GM13977 (cell line): ENCODE data around the gene GPC5.
"Not testable (repeated sequence)": the region's sequence is repeated elsewhere in the genome, so short reads cannot be mapped to it uniquely, and the experiment has no call there.

ENCODE experiments used
- DNase-seq: peaks from one replicate; pipeline ENCODE4 v3.0.0; 2012; ENCODE audit warnings: low spot score
- CTCF ChIP-seq: IDR thresholded peaks from 2 replicates; pipeline ENCODE4 v1.5.1; 2012; ENCODE audit warnings: mild to moderate bottlenecking, control low read depth; ENCODE audit not compliant: insufficient read depth; ENCODE audit errors: extremely low read depth, missing control alignments
- in situ Hi-C: fragments of 300-500 bp; cut with MboI; formaldehyde crosslinking; loops from one replicate; pipeline ENCODE4 v1.12.0; 2022; ENCODE audit warnings: low sequenced_read_pairs, low pct_unique_long_range_greater_than_20kb, mixed read lengths, inconsistent platforms; ENCODE audit not compliant: unreplicated experiment

Gene GPC5

GRCh38 chr13:92896842-92897241, 1498.4 kb downstream of the GPC5 start:
- TF ChIP-seq CTCF, result no peak
- in situ Hi-C loops, result no loop called here
- DNase-seq, result no peak

GRCh38 chr13:92898946-92899345, 1500.5 kb downstream of the GPC5 start:
- in situ Hi-C loops, DNase-seq: not testable (repeated sequence)

DNA sequence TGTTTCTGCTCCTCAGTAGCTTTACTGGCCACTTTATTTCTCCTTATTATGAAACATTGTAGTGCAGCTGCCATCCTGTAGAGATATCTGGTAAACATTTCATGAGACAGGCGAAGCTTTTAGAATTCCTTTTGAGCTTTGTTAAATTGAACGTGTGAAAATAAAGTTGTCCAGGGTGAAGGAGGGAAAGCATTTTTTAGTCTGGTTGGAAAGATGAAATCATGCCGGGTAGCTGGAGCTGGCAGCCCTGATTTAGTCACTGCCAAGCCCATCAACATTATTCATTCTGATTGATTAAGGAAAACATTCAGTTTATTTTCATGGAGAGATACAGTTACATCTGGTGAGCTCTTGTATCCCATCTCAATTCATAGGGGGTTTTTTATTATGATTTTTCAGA, 1502.0 kb downstream of the GPC5 start:
- TF ChIP-seq CTCF, result no peak
- in situ Hi-C loops, result no loop called here
- DNase-seq, result no peak

GRCh38 chr13:92901739-92902138, 1503.3 kb downstream of the GPC5 start:
- DNase-seq, result no peak
- no peak for TF ChIP-seq CTCF
- in situ Hi-C loops, result no loop called here

GRCh38 chr13:92912629-92913028, 1514.2 kb downstream of the GPC5 start:
- TF ChIP-seq CTCF, result no peak
- no peak for DNase-seq
- in situ Hi-C loops, result no loop called here

- DNase-seq, result no peak
- TF ChIP-seq CTCF, result no peak
- in situ Hi-C loops, result no loop called here
Measured at GRCh38 chr13:92913840-92914239, 1515.4 kb downstream of the GPC5 start.
